Neural progenitor cell (in vitro differentiated cells): ENCODE data around the gene CREB3L4. TPM values are rescaled to one million over a fixed set of nuclear protein-coding genes. Genes with fewer than 3 reads are reported as not detected.
A peak's percentile ranks its signal among the peaks of the same experiment; 100 is the strongest.

ENCODE experiments used
- DNase-seq: peaks from one replicate; pipeline ENCODE4 v3.0.0-alpha.2; 2016; ENCODE audit warnings: low spot score
- H2AFZ ChIP-seq: fragments of 200-600 bp; sonication (generic); replicated peaks from 2 replicates; pipeline ENCODE4 v1.6.1; 2016; ENCODE audit warnings: antibody characterized with exemption
- H3F3A ChIP-seq: fragments of 200-600 bp; sonication (generic); 2 replicates; pipeline ENCODE4 v1.6.1; 2016; ENCODE audit warnings: antibody characterized with exemption, low read depth
- H3K27ac ChIP-seq: fragments of 200-600 bp; sonication (generic); 2 replicates; pipeline ENCODE4 v1.5.1; 2016; ENCODE audit warnings: mild to moderate bottlenecking
- H3K27me3 ChIP-seq: fragments of 200-600 bp; sonication (generic); 2 replicates; pipeline ENCODE4 v1.6.1; 2016; ENCODE audit warnings: mild to moderate bottlenecking, moderate library complexity
- H3K36me3 ChIP-seq: fragments of 200-600 bp; sonication (generic); 2 replicates; pipeline ENCODE4 v1.5.1; 2016
- H3K4me1 ChIP-seq: fragments of 200-600 bp; sonication (generic); 2 replicates; pipeline ENCODE4 v1.6.1; 2016; ENCODE audit warnings: mixed run types
- H3K4me2 ChIP-seq: fragments of 200-600 bp; sonication (generic); 2 replicates; pipeline ENCODE4 v1.6.1; 2016
- H3K4me3 ChIP-seq: fragments of 200-600 bp; sonication (generic); 2 replicates; pipeline ENCODE4 v1.5.1; 2016
- H3K79me2 ChIP-seq: fragments of 200-600 bp; sonication (generic); 2 replicates; pipeline ENCODE4 v1.6.1; 2016; ENCODE audit warnings: low read depth
- H3K9ac ChIP-seq: fragments of 200-600 bp; sonication (generic); 2 replicates; pipeline ENCODE4 v1.6.1; 2016
- H3K9me3 ChIP-seq: fragments of 200-600 bp; sonication (generic); 2 replicates; pipeline ENCODE4 v1.5.1; 2016; ENCODE audit warnings: low read depth
- H4K20me1 ChIP-seq: fragments of 200-600 bp; sonication (generic); 2 replicates; pipeline ENCODE4 v1.6.1; 2016; ENCODE audit warnings: low read depth
- H3K27ac Mint-ChIP-seq: 3 replicates; pipeline ENCODE4 v1.8.0; 2021; ENCODE audit warnings: mixed read lengths
- H3K27me3 Mint-ChIP-seq: 2 replicates; pipeline ENCODE4 v1.8.0; 2022; ENCODE audit warnings: low read depth, mild to moderate bottlenecking, inconsistent platforms, moderate library complexity, mixed read lengths; ENCODE audit not compliant: insufficient read depth
- H3K36me3 Mint-ChIP-seq: 3 replicates; pipeline ENCODE4 v1.8.0; 2021; ENCODE audit warnings: mixed read lengths
- H3K4me1 Mint-ChIP-seq: 3 replicates; pipeline ENCODE4 v1.8.0; 2021; ENCODE audit warnings: mixed read lengths
- H3K4me3 Mint-ChIP-seq: 3 replicates; pipeline ENCODE4 v1.8.0; 2021; ENCODE audit warnings: mild to moderate bottlenecking, moderate library complexity, mixed read lengths
- H3K9me3 Mint-ChIP-seq: 3 replicates; pipeline ENCODE4 v1.8.0; 2020; ENCODE audit warnings: mixed read lengths
- EZH2 ChIP-seq: fragments of 200-600 bp; sonication (generic); IDR thresholded peaks from 2 replicates; pipeline ENCODE4 v1.6.1; 2017; ENCODE audit warnings: antibody characterized with exemption, mild to moderate bottlenecking, moderate library complexity
- EZH2phosphoT487 ChIP-seq: fragments of 200-600 bp; sonication (generic); IDR thresholded peaks from 2 replicates; pipeline ENCODE4 v1.6.1; 2017; ENCODE audit warnings: antibody characterized with exemption
- total RNA-seq: library from RNA; depleted of rRNA; stranded (reverse); fragments of >200 nt; gene quantifications from 2 replicates; pipeline ENCODE4 v1.2.3, GENCODE V29; 2015; ENCODE audit warnings: low replicate concordance
- TF ChIP-seq, protein P1 (sequence below): fragments of 200-600 bp; sonication (generic); IDR thresholded peaks from 2 replicates; pipeline ENCODE4 v1.5.1; 2017; ENCODE audit warnings: antibody characterized with exemption, mild to moderate bottlenecking

The CREB3L4 gene
- total RNA-seq, 1 donor from 2014 or later, result 33.8 TPM

DNA sequence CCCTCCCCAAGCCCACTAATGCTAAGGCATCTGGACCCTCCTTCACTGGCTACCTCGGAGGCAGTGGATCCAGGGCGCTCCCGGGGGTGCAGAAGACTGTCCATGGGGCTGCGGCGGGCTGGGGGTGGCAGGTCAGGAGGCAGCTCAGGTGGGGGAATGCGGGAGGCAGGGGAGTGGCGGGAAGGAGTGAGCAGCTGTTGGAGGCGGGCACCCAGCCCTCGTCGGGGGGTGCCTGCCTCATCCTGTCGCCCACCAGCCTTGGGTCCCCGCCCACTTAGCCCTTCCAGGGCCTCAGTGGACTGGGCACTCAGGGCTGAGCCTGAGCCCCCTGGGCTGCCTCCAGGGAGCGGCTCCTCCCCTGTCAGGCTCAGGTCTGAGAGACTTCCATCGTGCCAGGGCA is 34.3 kb upstream of the CREB3L4 start:
- H3K36me3 ChIP-seq, result no peaks in the 10 kb centered on the region
- no peak overlapping the region for H3K4me2 ChIP-seq
- no peak overlapping the region for H3K4me3 Mint-ChIP-seq
- H3K79me2 ChIP-seq, result no peaks in the 10 kb centered on the region
- H3K4me1 Mint-ChIP-seq, result no peaks in the 10 kb centered on the region
- H3F3A ChIP-seq, result peaks cover 4% of the 10 kb centered on the region
- H3K36me3 Mint-ChIP-seq, result peaks cover 24% of the 10 kb centered on the region
- H3K27me3 ChIP-seq, result no peaks in the 10 kb centered on the region
- H3K9ac ChIP-seq, result no peak overlapping the region
- H3K4me3 ChIP-seq, result no peak overlapping the region
- no peaks in the 10 kb centered on the region for H3K4me1 ChIP-seq
- no peak for DNase-seq
- H4K20me1 ChIP-seq, result no peaks in the 10 kb centered on the region
- no peak overlapping the region for H2AFZ ChIP-seq
- no peaks in the 10 kb centered on the region for H3K9me3 Mint-ChIP-seq
- H3K27ac Mint-ChIP-seq, result no peak overlapping the region
- no peaks in the 10 kb centered on the region for H3K27me3 Mint-ChIP-seq
- no peaks in the 10 kb centered on the region for H3K9me3 ChIP-seq
- H3K27ac ChIP-seq, result no peak overlapping the region
- TF ChIP-seq, protein P1, sequence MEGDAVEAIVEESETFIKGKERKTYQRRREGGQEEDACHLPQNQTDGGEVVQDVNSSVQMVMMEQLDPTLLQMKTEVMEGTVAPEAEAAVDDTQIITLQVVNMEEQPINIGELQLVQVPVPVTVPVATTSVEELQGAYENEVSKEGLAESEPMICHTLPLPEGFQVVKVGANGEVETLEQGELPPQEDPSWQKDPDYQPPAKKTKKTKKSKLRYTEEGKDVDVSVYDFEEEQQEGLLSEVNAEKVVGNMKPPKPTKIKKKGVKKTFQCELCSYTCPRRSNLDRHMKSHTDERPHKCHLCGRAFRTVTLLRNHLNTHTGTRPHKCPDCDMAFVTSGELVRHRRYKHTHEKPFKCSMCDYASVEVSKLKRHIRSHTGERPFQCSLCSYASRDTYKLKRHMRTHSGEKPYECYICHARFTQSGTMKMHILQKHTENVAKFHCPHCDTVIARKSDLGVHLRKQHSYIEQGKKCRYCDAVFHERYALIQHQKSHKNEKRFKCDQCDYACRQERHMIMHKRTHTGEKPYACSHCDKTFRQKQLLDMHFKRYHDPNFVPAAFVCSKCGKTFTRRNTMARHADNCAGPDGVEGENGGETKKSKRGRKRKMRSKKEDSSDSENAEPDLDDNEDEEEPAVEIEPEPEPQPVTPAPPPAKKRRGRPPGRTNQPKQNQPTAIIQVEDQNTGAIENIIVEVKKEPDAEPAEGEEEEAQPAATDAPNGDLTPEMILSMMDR, result no peak
- TF ChIP-seq EZH2phosphoT487 (no peak), EZH2 (no peak)

DNA sequence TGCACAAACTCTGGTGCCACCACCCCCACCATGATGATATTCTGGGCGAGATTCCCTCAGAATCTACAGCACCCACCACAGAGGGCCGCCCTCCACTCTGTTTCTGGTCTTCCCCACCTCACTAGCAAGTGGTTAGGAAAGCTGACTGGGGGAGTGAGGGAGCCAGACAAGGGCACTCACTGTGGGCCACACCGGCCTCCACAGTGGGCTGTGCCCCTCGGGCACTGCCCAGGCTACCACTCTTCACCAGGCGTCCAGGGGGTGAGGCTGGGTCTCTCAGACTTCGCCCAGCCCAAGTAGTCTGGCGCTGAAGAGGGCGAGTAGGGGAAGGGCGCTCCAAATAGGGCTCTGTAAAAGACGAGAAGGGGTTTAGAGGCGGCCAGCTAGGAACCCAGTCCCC is 33.7 kb upstream of the CREB3L4 start:
- Histone ChIP-seq H3K79me2 (no peaks in the 10 kb centered on the region), H3K4me1 (no peaks in the 10 kb centered on the region), H3K27me3 (no peaks in the 10 kb centered on the region), H2AFZ (no peak overlapping the region), H3K27ac (no peak overlapping the region), H3K9me3 (no peaks in the 10 kb centered on the region), H3K4me2 (no peak overlapping the region), H4K20me1 (no peaks in the 10 kb centered on the region), H3K4me3 (no peak overlapping the region), H3F3A (no peaks in the 10 kb centered on the region), H3K36me3 (no peaks in the 10 kb centered on the region), H3K9ac (no peak overlapping the region)
- no peak for DNase-seq
- Mint-ChIP-seq H3K9me3 (no peaks in the 10 kb centered on the region), H3K4me1 (no peaks in the 10 kb centered on the region), H3K4me3 (no peak overlapping the region), H3K36me3 (peaks cover 27% of the 10 kb centered on the region), H3K27ac (no peak overlapping the region), H3K27me3 (no peaks in the 10 kb centered on the region)
- TF ChIP-seq EZH2phosphoT487, result no peak

GRCh38 chr1:153934746-153935145 is 33.0 kb upstream of the CREB3L4 start:
- no peaks in the 10 kb centered on the region for H4K20me1 ChIP-seq
- H3K4me2 ChIP-seq, result no peak overlapping the region
- H3K4me1 ChIP-seq, result no peaks in the 10 kb centered on the region
- no peak overlapping the region for H3K9ac ChIP-seq
- no peaks in the 10 kb centered on the region for H3K79me2 ChIP-seq
- no peak overlapping the region for H3K4me3 ChIP-seq
- Mint-ChIP-seq H3K27me3 (no peaks in the 10 kb centered on the region), H3K36me3 (peaks cover 25% of the 10 kb centered on the region), H3K9me3 (no peaks in the 10 kb centered on the region), H3K4me1 (no peaks in the 10 kb centered on the region), H3K4me3 (no peak overlapping the region), H3K27ac (no peak overlapping the region)
- no peaks in the 10 kb centered on the region for H3K27me3 ChIP-seq
- H2AFZ ChIP-seq, result no peak overlapping the region
- H3K36me3 ChIP-seq, result no peaks in the 10 kb centered on the region
- H3K27ac ChIP-seq, result no peak overlapping the region
- no peaks in the 10 kb centered on the region for H3K9me3 ChIP-seq
- DNase-seq, result no peak
- no peaks in the 10 kb centered on the region for H3F3A ChIP-seq
- no peak for TF ChIP-seq EZH2
- TF ChIP-seq, protein P1, result no peak
- no peak for TF ChIP-seq EZH2phosphoT487

- Histone ChIP-seq H3F3A (no peaks in the 10 kb centered on the region), H2AFZ (no peak overlapping the region), H3K79me2 (no peaks in the 10 kb centered on the region), H3K4me2 (no peak overlapping the region), H3K4me1 (no peaks in the 10 kb centered on the region), H4K20me1 (no peaks in the 10 kb centered on the region), H3K27ac (no peak overlapping the region), H3K27me3 (no peaks in the 10 kb centered on the region), H3K4me3 (no peak overlapping the region), H3K9me3 (no peaks in the 10 kb centered on the region), H3K9ac (no peak overlapping the region), H3K36me3 (no peaks in the 10 kb centered on the region)
- H3K9me3 Mint-ChIP-seq, result no peaks in the 10 kb centered on the region
- TF ChIP-seq EZH2phosphoT487 (no peak), EZH2 (no peak)
- TF ChIP-seq, protein P1, result no peak
- H3K27me3 Mint-ChIP-seq, result peaks cover 2% of the 10 kb centered on the region
- H3K4me3 Mint-ChIP-seq, result no peak overlapping the region
- peaks cover 31% of the 10 kb centered on the region for H3K36me3 Mint-ChIP-seq
- DNase-seq, result no peak
- H3K27ac Mint-ChIP-seq, result peak overlapping the region; percentile 80
- H3K4me1 Mint-ChIP-seq, result no peaks in the 10 kb centered on the region
These were observed 31.5 kb upstream of the CREB3L4 start for GRCh38 chr1:153936011-153936802.
